A549 (cell line): Measurements from ENCODE around the gene MVB12B. TPM values are rescaled to one million over a fixed set of nuclear protein-coding genes. Genes with fewer than 3 reads are reported as not detected.

Experiments used
- ATAC-seq, 2 experiments: fragments of 200-7000 bp in 1 of 2; fragments of >200 bp in 1 of 2; cut with Nextera tagmentation in 1 of 2; cut with Tn5 transposase in 1 of 2; 3 replicates each; pipeline versions ENCODE4 v1.8.0 to v1.9.1; 2018 to 2020; ENCODE audit warnings: mild to moderate bottlenecking in 1 of 2, moderate library complexity in 1 of 2
- CTCF ChIA-PET: fragments of 300-600 bp; sonication (Branson Sonifier 250); formaldehyde crosslinking; extraction: SDS; loops from one replicate; lab custom pipeline; 2021; ENCODE audit warnings: antibody characterized with exemption, inconsistent platforms; lab: Yijun Ruan, JAX
- POLR2A ChIA-PET: fragments of 350-600 bp; formaldehyde crosslinking; extraction: SDS; loops from one replicate; lab custom pipeline; 2021; ENCODE audit warnings: antibody characterized with exemption, inconsistent platforms; lab: Yijun Ruan, JAX
- DNase-seq, 2 experiments: peaks; one replicate each; pipeline versions ENCODE4 v3.0.0 to v3.0.0-alpha.2; 2011 to 2016; ENCODE audit warnings: low read depth in 1 of 2, low spot score in 1 of 2
- FAIRE-seq: peaks from 2 replicates; lab custom pipeline; 2011; peaks lifted over from hg19 to GRCh38; lab: Jason Lieb, UNC
- H3K27ac ChIP-seq, 2 experiments: fragments of >200 bp; sonication (Bioruptor Twin); formaldehyde crosslinking; 3 replicates each; pipeline ENCODE4 v1.5.1; 2016 to 2017
- H3K4me1 ChIP-seq: fragments of >200 bp; sonication (Bioruptor Twin); formaldehyde crosslinking; 3 replicates; pipeline ENCODE4 v1.6.1; 2016
- H3K4me2 ChIP-seq: fragments of >200 bp; sonication (Bioruptor Twin); formaldehyde crosslinking; 3 replicates; pipeline ENCODE4 v1.6.1; 2016
- H3K4me3 ChIP-seq: fragments of >200 bp; sonication (Bioruptor Twin); formaldehyde crosslinking; 3 replicates; pipeline ENCODE4 v1.5.1; 2016
- H3K9me3 ChIP-seq: fragments of >200 bp; sonication (Bioruptor Twin); formaldehyde crosslinking; 3 replicates; pipeline ENCODE4 v1.6.1; 2016
- BHLHE40 ChIP-seq: IDR thresholded peaks from 2 replicates; pipeline ENCODE4 v1.6.1; 2012; ENCODE audit warnings: low read depth, low read length, inconsistent platforms
- CBX2 ChIP-seq: fragments of 200-600 bp; sonication (generic); IDR thresholded peaks from 2 replicates; pipeline ENCODE4 v1.6.1; 2016; ENCODE audit warnings: low read depth, mild to moderate bottlenecking, borderline replicate concordance
- CEBPB ChIP-seq, 2 experiments: fragments of >200 bp in 1 of 2; sonication (Bioruptor Twin) in 1 of 2; formaldehyde crosslinking in 1 of 2; IDR thresholded peaks; 2 replicates each; pipeline ENCODE4 v1.6.1; 2012 to 2016
- EHF ChIP-seq: fragments of 250-450 bp; sonication (Bioruptor Pico); IDR thresholded peaks from 2 replicates; pipeline ENCODE4 v1.5.0; 2020; ENCODE audit warnings: mild to moderate bottlenecking
- ELK1 ChIP-seq: fragments of 150-350 bp; IDR thresholded peaks from 2 replicates; pipeline ENCODE4 v1.6.1; 2014; ENCODE audit warnings: low read depth, mild to moderate bottlenecking, low read length
- EP300 ChIP-seq, 2 experiments: fragments of >200 bp; sonication (Bioruptor Twin); formaldehyde crosslinking; IDR thresholded peaks; 2 replicates in 1 of 2; 3 replicates in 1 of 2; pipeline ENCODE4 v1.6.1; 2016 to 2017
- GATA3 ChIP-seq: IDR thresholded peaks from 2 replicates; pipeline ENCODE4 v1.6.1; 2012; ENCODE audit warnings: borderline replicate concordance
- HDAC2 ChIP-seq: fragments of 200-600 bp; sonication (generic); IDR thresholded peaks from 2 replicates; pipeline ENCODE4 v1.6.1; 2016
- HES2 ChIP-seq: fragments of >200 bp; sonication (Bioruptor Twin); formaldehyde crosslinking; IDR thresholded peaks from 2 replicates; pipeline ENCODE4 v1.6.1; 2016
- HOXB13 ChIP-seq: fragments of 250-450 bp; sonication (Bioruptor Pico); IDR thresholded peaks from 2 replicates; pipeline ENCODE4 v1.5.0; 2020; ENCODE audit warnings: low read depth, mild to moderate bottlenecking, moderate library complexity
- JUN ChIP-seq, 2 experiments: fragments of >200 bp; sonication (Bioruptor Twin); formaldehyde crosslinking; IDR thresholded peaks; 2 replicates in 1 of 2; 3 replicates in 1 of 2; pipeline ENCODE4 v1.6.1; 2016 to 2017
- MAZ ChIP-seq: fragments of 150-350 bp; IDR thresholded peaks from 2 replicates; pipeline ENCODE4 v1.6.1; 2014; ENCODE audit warnings: antibody characterized with exemption, low read depth, low read length, borderline replicate concordance
- NR3C1 ChIP-seq: fragments of >200 bp; sonication (Bioruptor Twin); formaldehyde crosslinking; IDR thresholded peaks from 3 replicates; pipeline ENCODE4 v1.6.1; 2017
- POLR2A ChIP-seq: IDR thresholded peaks from 2 replicates; pipeline ENCODE4 v1.6.1; 2012; ENCODE audit warnings: mild to moderate bottlenecking, low read length
- RAD21 ChIP-seq, 2 experiments: fragments of >200 bp in 1 of 2; sonication (Bioruptor Twin) in 1 of 2; formaldehyde crosslinking in 1 of 2; IDR thresholded peaks in 1 of 2; conservative IDR thresholded peaks in 1 of 2; 2 replicates in 1 of 2; 3 replicates in 1 of 2; pipeline ENCODE4 v1.6.1; 2012 to 2018; ENCODE audit warnings: inconsistent platforms in 1 of 2
- RARB ChIP-seq: fragments of 250-450 bp; sonication (Bioruptor Pico); IDR thresholded peaks from 2 replicates; pipeline ENCODE4 v1.8.0; 2021; ENCODE audit warnings: mild to moderate bottlenecking, moderate library complexity
- RCOR1 ChIP-seq: fragments of 150-350 bp; IDR thresholded peaks from 2 replicates; pipeline ENCODE4 v1.6.1; 2014; ENCODE audit warnings: antibody characterized with exemption, low read length, low read depth
- RNF2 ChIP-seq: fragments of 200-600 bp; sonication (generic); IDR thresholded peaks from 2 replicates; pipeline ENCODE4 v1.6.1; 2016; ENCODE audit warnings: low read depth, mild to moderate bottlenecking, antibody characterized with exemption, moderate library complexity, borderline replicate concordance
- SMC3 ChIP-seq: fragments of >200 bp; sonication (Bioruptor Twin); formaldehyde crosslinking; IDR thresholded peaks from 3 replicates; pipeline ENCODE4 v1.6.1; 2018; ENCODE audit warnings: inconsistent platforms
- SREBF2 ChIP-seq: fragments of 450-650 bp; IDR thresholded peaks from 2 replicates; pipeline ENCODE4 v1.6.1; 2014; ENCODE audit warnings: mild to moderate bottlenecking, moderate library complexity
- TFCP2L1 ChIP-seq: fragments of 250-450 bp; sonication (Bioruptor Pico); IDR thresholded peaks from 2 replicates; pipeline ENCODE4 v1.5.0; 2021; ENCODE audit warnings: mild to moderate bottlenecking
- TP53 ChIP-seq: fragments of 250-450 bp; sonication (Bioruptor Pico); IDR thresholded peaks from 2 replicates; pipeline ENCODE4 v1.5.0; 2021; ENCODE audit warnings: mild to moderate bottlenecking, moderate library complexity
- ZC3H11A ChIP-seq: fragments of 450-650 bp; IDR thresholded peaks from 2 replicates; pipeline ENCODE4 v1.6.1; 2014; ENCODE audit warnings: antibody characterized with exemption, mild to moderate bottlenecking
- WGBS: methylation state at CpG from one replicate; pipeline ENCODE4 v1.1.6; 2017; ENCODE audit errors: missing lambda C conversion rate; 5-methylcytosine and 5-hydroxymethylcytosine counted together
- polyA plus RNA-seq, 4 experiments: library from polyadenylated mRNA; depleted of rRNA in 3 of 4; stranded (reverse); fragments of >200 nt; fragmentation: RNase III in 1 of 4; extraction: RNeasy Plus Mini Kit Qiagen cat#74134 plus additional on column Dnase treatment in 1 of 4; gene quantifications; 2 replicates in 3 of 4; 3 replicates in 1 of 4; pipeline ENCODE4 v1.2.3, GENCODE V29; 2011 to 2017
- TF ChIP-seq, protein P1 (sequence below): fragments of 250-450 bp; sonication (Bioruptor Pico); IDR thresholded peaks from 2 replicates; pipeline ENCODE4 v1.5.0; 2021; ENCODE audit warnings: mild to moderate bottlenecking, moderate library complexity, borderline replicate concordance
- TF ChIP-seq, protein P2 (sequence below): IDR thresholded peaks from 2 replicates; pipeline ENCODE4 v1.6.1; 2012; ENCODE audit warnings: low read depth, borderline replicate concordance
- TF ChIP-seq, protein P3 (sequence below): fragments of 250-450 bp; sonication (Bioruptor Pico); IDR thresholded peaks from 2 replicates; pipeline ENCODE4 v1.5.0; 2020; ENCODE audit warnings: low read depth, mild to moderate bottlenecking, moderate library complexity
- TF ChIP-seq, protein P4 (sequence below): fragments of 450-650 bp; IDR thresholded peaks from 2 replicates; pipeline ENCODE4 v1.6.1; 2014; ENCODE audit warnings: antibody characterized with exemption

The MVB12B gene
- polyA plus RNA-seq, 2 of the 4 experiments (the other 2 are of a cell fraction): 4.6 to 5.9 TPM

DNA sequence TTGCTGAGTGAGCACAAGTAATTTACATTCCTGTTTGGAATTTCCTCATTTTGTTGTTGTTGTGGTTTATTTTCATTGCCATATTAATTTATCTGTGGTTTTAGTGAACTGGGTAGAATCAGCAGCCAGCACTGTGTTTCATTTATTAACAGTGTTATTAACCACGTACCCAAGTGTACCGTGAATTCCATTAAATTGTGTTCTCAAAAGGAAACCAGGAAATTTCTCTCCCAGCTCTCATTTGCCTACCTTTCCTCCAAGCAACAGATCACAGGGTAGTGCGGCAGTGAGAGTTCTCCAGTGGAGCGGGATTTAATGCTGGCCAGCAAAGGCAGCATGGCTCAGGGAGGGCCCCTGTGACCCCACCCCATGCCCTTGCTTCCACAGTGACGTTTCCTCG lies 54.6 kb downstream of the MVB12B start:
- Histone ChIP-seq H3K4me2 (no peak overlapping the region), H3K27ac (no peak overlapping the region), H3K4me1 (0 out of 3 replicates have a peak, but pooled peaks cover 4% of the 10 kb centered on the region), H3K9me3 (no peaks in the 10 kb centered on the region), H3K4me3 (no peak overlapping the region)
- no peak for DNase-seq
- WGBS: 90% methylated on average over 6 of the region's 6 CpGs
- ChIA-PET POLR2A (no interaction called here), CTCF (interaction anchor here (0.7 to 3.8 kb wide), 2 partner anchors 16 to 141 kb away, joined by 3 to 20 read pairs; no protein-coding TSS in a partner anchor)
- TF ChIP-seq, protein P1, sequence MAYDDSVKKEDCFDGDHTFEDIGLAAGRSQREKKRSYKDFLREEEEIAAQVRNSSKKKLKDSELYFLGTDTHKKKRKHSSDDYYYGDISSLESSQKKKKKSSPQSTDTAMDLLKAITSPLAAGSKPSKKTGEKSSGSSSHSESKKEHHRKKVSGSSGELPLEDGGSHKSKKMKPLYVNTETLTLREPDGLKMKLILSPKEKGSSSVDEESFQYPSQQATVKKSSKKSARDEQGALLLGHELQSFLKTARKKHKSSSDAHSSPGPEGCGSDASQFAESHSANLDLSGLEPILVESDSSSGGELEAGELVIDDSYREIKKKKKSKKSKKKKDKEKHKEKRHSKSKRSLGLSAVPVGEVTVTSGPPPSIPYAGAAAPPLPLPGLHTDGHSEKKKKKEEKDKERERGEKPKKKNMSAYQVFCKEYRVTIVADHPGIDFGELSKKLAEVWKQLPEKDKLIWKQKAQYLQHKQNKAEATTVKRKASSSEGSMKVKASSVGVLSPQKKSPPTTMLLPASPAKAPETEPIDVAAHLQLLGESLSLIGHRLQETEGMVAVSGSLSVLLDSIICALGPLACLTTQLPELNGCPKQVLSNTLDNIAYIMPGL (CRISPR knock-in tag): no peak
- TF ChIP-seq TP53: no peak
- TF ChIP-seq HES2: no peak
- no peak for TF ChIP-seq CEBPB (IDR thresholded peaks at IDR 0.05)
- TF ChIP-seq RARB (CRISPR knock-in tag): no peak
- no peak for TF ChIP-seq TFCP2L1 (CRISPR knock-in tag)
- no peak for TF ChIP-seq POLR2A
- TF ChIP-seq JUN (IDR thresholded peaks at IDR 0.05): no peak
- no peak for TF ChIP-seq RNF2
- no peak for TF ChIP-seq RCOR1
- TF ChIP-seq GATA3: no peak
- no peak for TF ChIP-seq ELK1
- no peak for TF ChIP-seq EP300 (IDR thresholded peaks at IDR 0.05)
- no peak for TF ChIP-seq HOXB13 (CRISPR knock-in tag)
- no peak for TF ChIP-seq CBX2
- no peak for FAIRE-seq
- no peak for ATAC-seq

GRCh38 chr9:126383406-126384046 lies 56.9 kb downstream of the MVB12B start:
- no peak overlapping the region for H3K4me3 ChIP-seq
- FAIRE-seq (no peak), DNase-seq (no peak), ATAC-seq (no peak)
- ChIA-PET CTCF (interaction anchor here (1.4 to 3.9 kb wide), 2 partner anchors 12 to 15 kb away, joined by 4 to 34 read pairs; no protein-coding TSS in a partner anchor), POLR2A (no interaction called here)
- H3K4me1 ChIP-seq: 0 out of 3 replicates have a peak, but pooled peaks cover 4% of the 10 kb centered on the region
- no peaks in the 10 kb centered on the region for H3K9me3 ChIP-seq
- 68% methylated on average over 3 of the region's 3 CpGs for WGBS
- no peak overlapping the region for H3K4me2 ChIP-seq
- H3K27ac ChIP-seq: no peak overlapping the region
- TF ChIP-seq SREBF2 (no peak), ZC3H11A (no peak), MAZ (no peak), JUN (IDR thresholded peaks at IDR 0.05) (no peak), CBX2 (no peak), HDAC2 (no peak), RAD21 (conservative IDR thresholded peaks at IDR 0.05 in 1 of 2, IDR thresholded peaks at IDR 0.05 in 1 of 2) (no peak), SMC3 (no peak), BHLHE40 (no peak), GATA3 (no peak), RCOR1 (no peak), EHF (CRISPR knock-in tag) (no peak), NR3C1 (no peak), RNF2 (no peak), TP53 (no peak)
- TF ChIP-seq, protein P2, sequence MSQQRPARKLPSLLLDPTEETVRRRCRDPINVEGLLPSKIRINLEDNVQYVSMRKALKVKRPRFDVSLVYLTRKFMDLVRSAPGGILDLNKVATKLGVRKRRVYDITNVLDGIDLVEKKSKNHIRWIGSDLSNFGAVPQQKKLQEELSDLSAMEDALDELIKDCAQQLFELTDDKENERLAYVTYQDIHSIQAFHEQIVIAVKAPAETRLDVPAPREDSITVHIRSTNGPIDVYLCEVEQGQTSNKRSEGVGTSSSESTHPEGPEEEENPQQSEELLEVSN: no peak
- TF ChIP-seq, protein P3, sequence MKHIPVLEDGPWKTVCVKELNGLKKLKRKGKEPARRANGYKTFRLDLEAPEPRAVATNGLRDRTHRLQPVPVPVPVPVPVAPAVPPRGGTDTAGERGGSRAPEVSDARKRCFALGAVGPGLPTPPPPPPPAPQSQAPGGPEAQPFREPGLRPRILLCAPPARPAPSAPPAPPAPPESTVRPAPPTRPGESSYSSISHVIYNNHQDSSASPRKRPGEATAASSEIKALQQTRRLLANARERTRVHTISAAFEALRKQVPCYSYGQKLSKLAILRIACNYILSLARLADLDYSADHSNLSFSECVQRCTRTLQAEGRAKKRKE (CRISPR knock-in tag): no peak
- TF ChIP-seq, protein P4, sequence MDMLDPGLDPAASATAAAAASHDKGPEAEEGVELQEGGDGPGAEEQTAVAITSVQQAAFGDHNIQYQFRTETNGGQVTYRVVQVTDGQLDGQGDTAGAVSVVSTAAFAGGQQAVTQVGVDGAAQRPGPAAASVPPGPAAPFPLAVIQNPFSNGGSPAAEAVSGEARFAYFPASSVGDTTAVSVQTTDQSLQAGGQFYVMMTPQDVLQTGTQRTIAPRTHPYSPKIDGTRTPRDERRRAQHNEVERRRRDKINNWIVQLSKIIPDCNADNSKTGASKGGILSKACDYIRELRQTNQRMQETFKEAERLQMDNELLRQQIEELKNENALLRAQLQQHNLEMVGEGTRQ: no peak
